ENCODE results near the gene DYRK1B. TPM values are rescaled to one million over a fixed set of nuclear protein-coding genes. Genes with fewer than 3 reads are reported as not detected.

The DYRK1B gene
- total RNA-seq, 1 experiment from 2014 or later, result 322 TPM

DNA sequence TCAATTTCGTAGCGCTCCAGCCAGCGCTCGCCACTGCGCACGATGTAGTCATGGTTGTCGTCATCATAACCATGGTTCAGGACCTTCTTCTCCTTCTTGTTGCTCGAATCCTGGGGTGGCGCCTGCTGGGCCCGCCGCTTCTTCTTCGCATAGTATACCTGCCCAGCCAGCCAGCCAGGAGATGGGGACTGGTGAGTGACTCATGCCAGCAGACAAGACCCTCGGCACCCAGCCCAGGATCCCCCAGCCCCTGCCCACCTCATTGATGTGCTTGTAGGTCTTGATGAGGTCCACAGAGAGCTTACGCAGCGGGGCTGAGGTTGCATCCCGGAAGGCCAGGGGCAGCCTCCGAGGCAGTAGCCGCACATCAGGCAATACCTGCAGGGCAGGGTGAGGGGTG is 3.6 kb downstream of the DYRK1B start:
- H3K9me3 ChIP-seq (ENCODE audit: control insufficient read depth, insufficient read depth, low read depth, low read length), result no peaks in the 10 kb centered on the region
- H3K4me3 ChIP-seq (ENCODE audit: low read depth in 2 of 2, low read length in 2 of 2), result no peak overlapping the region
- TF ChIP-seq CTCF (IDR thresholded peaks at IDR 0.05) (no peak), SIN3A (IDR thresholded peaks at IDR 0.05; ENCODE audit: borderline replicate concordance, insufficient read depth, low read depth, low read length) (no peak), POLR2AphosphoS5 (IDR thresholded peaks at IDR 0.05; ENCODE audit: low read depth, low read length) (no peak), TCF7L2 (IDR thresholded peaks at IDR 0.05; ENCODE audit: low read depth, low read length) (no peak)
- TF ChIP-seq, protein P1, sequence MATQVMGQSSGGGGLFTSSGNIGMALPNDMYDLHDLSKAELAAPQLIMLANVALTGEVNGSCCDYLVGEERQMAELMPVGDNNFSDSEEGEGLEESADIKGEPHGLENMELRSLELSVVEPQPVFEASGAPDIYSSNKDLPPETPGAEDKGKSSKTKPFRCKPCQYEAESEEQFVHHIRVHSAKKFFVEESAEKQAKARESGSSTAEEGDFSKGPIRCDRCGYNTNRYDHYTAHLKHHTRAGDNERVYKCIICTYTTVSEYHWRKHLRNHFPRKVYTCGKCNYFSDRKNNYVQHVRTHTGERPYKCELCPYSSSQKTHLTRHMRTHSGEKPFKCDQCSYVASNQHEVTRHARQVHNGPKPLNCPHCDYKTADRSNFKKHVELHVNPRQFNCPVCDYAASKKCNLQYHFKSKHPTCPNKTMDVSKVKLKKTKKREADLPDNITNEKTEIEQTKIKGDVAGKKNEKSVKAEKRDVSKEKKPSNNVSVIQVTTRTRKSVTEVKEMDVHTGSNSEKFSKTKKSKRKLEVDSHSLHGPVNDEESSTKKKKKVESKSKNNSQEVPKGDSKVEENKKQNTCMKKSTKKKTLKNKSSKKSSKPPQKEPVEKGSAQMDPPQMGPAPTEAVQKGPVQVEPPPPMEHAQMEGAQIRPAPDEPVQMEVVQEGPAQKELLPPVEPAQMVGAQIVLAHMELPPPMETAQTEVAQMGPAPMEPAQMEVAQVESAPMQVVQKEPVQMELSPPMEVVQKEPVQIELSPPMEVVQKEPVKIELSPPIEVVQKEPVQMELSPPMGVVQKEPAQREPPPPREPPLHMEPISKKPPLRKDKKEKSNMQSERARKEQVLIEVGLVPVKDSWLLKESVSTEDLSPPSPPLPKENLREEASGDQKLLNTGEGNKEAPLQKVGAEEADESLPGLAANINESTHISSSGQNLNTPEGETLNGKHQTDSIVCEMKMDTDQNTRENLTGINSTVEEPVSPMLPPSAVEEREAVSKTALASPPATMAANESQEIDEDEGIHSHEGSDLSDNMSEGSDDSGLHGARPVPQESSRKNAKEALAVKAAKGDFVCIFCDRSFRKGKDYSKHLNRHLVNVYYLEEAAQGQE (IDR thresholded peaks at IDR 0.05; ENCODE audit: insufficient read depth in 1 of 2, low read depth in 2 of 2, low read length in 1 of 2), result no peak
- ATAC-seq (no peak), DNase-seq (ENCODE audit: low read depth, low spot score) (no peak)
- peaks cover 30% of the 10 kb centered on the region for H3K4me1 ChIP-seq (ENCODE audit: control insufficient read depth, insufficient read depth, low read length)
- in situ Hi-C loops (cut with HindIII; ENCODE audit: low pct_unique_long_range_greater_than_20kb, low sequenced_read_pairs) (no loop called here), intact Hi-C loops (cut with micrococcal nuclease; ENCODE audit: unreplicated experiment) (loop anchor here (5.0 kb wide), 1 partner anchor 288 kb away; the partner anchor contains the start of gene EID2)
- CTCF ChIA-PET, result interaction anchor here (0.6 to 6.6 kb wide), 2 partner anchors 14 to 61 kb away, joined by 3 to 72 read pairs; partner anchors contain the start of gene FBL
- peaks cover 64% of the 10 kb centered on the region for H3K36me3 ChIP-seq (ENCODE audit: control insufficient read depth, insufficient read depth, low read length)
- no TSS peak for BruUV-seq (replicated peaks)
- POLR2A ChIA-PET, result interaction anchor here (0.5 to 0.6 kb wide), 4 partner anchors 14 to 432 kb away, joined by 4 to 6 read pairs (median 5); no protein-coding TSS in a partner anchor
- no peak overlapping the region for H3K27ac ChIP-seq (ENCODE audit: low read length)
- no peaks in the 10 kb centered on the region for H3K27me3 ChIP-seq (ENCODE audit: control insufficient read depth, insufficient read depth, low read length)

- H3K4me3 ChIP-seq (ENCODE audit: low read depth in 2 of 2, low read length in 2 of 2), result no peak overlapping the region
- peaks cover 36% of the 10 kb centered on the region for H3K4me1 ChIP-seq (ENCODE audit: control insufficient read depth, insufficient read depth, low read length)
- H3K9me3 ChIP-seq (ENCODE audit: control insufficient read depth, insufficient read depth, low read depth, low read length), result no peaks in the 10 kb centered on the region
- ChIA-PET CTCF (interaction anchor here (0.5 to 6.6 kb wide), 6 partner anchors 14 to 448 kb away, joined by 3 to 72 read pairs (median 6); partner anchors contain the start of gene FBL), POLR2A (interaction anchor here (0.5 to 2.1 kb wide), 12 partner anchors 9 to 1177 kb away, joined by 4 to 10 read pairs (median 6); partner anchors contain the start of genes FBL and RPS16)
- ATAC-seq (no peak), DNase-seq (ENCODE audit: low read depth, low spot score) (no peak)
- no TSS peak for BruUV-seq (replicated peaks)
- no peak overlapping the region for H3K27ac ChIP-seq (ENCODE audit: low read length)
- in situ Hi-C loops (cut with HindIII; ENCODE audit: low pct_unique_long_range_greater_than_20kb, low sequenced_read_pairs), result no loop called here
- intact Hi-C loops (cut with micrococcal nuclease; ENCODE audit: unreplicated experiment), result loop anchor here (5.0 kb wide), 1 partner anchor 287 kb away; the partner anchor contains the start of gene EID2
- peaks cover 57% of the 10 kb centered on the region for H3K36me3 ChIP-seq (ENCODE audit: control insufficient read depth, insufficient read depth, low read length)
- TF ChIP-seq, protein P1 (IDR thresholded peaks at IDR 0.05; ENCODE audit: insufficient read depth in 1 of 2, low read depth in 2 of 2, low read length in 1 of 2), result no peak
- TF ChIP-seq POLR2AphosphoS5 (IDR thresholded peaks at IDR 0.05; ENCODE audit: low read depth, low read length) (no peak), CTCF (IDR thresholded peaks at IDR 0.05) (no peak), TCF7L2 (IDR thresholded peaks at IDR 0.05; ENCODE audit: low read depth, low read length) (no peak), SIN3A (IDR thresholded peaks at IDR 0.05; ENCODE audit: borderline replicate concordance, insufficient read depth, low read depth, low read length) (no peak)
- H3K27me3 ChIP-seq (ENCODE audit: control insufficient read depth, insufficient read depth, low read length), result no peaks in the 10 kb centered on the region
These were observed 4.2 kb downstream of the DYRK1B start for GRCh38 chr19:39829702-39830275.

All from Panc1 (cell line).